MG63 (cell line): ENCODE measurements around the gene ABCC8. TPM values are rescaled to one million over a fixed set of nuclear protein-coding genes. Genes with fewer than 3 reads are reported as not detected.
A peak's percentile ranks its signal among the peaks of the same experiment; 100 is the strongest.

Experiments
- DNase-seq: peaks from one replicate; pipeline ENCODE4 v3.0.0-alpha.2; 2020
- H3K27me3 ChIP-seq: fragments of 250-450 bp; sonication (Bioruptor Pico); 2 replicates; pipeline ENCODE4 v1.5.1; 2020; ENCODE audit warnings: mild to moderate bottlenecking, moderate library complexity
- H3K36me3 ChIP-seq: fragments of 250-450 bp; sonication (Bioruptor Pico); 2 replicates; pipeline ENCODE4 v1.5.1; 2020; ENCODE audit warnings: mild to moderate bottlenecking, moderate library complexity
- H3K4me3 ChIP-seq: fragments of 250-450 bp; sonication (Bioruptor Pico); 2 replicates; pipeline ENCODE4 v1.5.1; 2020; ENCODE audit warnings: mild to moderate bottlenecking, moderate library complexity
- H3K9me3 ChIP-seq: fragments of 250-450 bp; sonication (Bioruptor Pico); 2 replicates; pipeline ENCODE4 v1.5.1; 2020; ENCODE audit warnings: mild to moderate bottlenecking, moderate library complexity
- total RNA-seq: library from RNA; depleted of rRNA; stranded (reverse); fragments of >200 nt; shearing (Covaris generic); gene quantifications from 2 replicates; pipeline ENCODE4 v1.2.3, GENCODE V29; 2014; ENCODE audit warnings: low replicate concordance

Gene ABCC8
- total RNA-seq, 1 experiment from 2014 or later: not detected

DNA sequence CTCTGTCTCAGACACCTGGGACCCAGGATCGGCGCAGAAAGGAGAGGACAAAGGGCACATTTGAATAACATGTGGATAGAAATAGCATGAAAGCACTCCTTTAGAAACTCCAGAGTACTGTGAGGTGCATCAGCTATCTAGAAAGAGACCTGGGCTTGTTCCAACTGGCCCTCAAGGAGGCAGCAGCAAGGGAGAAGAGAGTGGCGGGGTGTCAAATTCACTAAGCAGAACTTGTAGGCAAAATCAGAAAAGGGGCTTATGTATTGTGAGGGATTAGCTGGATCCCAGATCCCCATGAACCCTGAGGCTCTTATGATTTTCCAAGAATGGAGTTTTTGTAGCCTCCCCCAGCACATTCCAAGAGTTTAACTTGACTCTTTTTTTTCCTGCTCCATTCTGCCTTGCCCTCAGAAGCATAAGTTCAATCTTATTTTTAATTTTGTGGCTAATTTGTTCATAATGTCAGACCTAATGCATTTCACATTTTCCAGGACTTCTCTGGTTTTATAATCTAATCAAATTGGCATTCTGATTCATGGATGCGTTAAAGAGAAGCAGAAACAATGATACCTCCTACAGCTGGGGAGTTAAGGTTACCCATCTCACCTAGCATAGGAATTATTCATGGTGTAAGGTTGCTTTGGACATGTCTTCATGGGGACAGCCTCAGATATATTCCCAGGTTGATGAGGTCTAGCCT is 34.0 kb upstream of the ABCC8 start:
- Histone ChIP-seq H3K4me3 (no peak overlapping the region), H3K36me3 (no peaks in the 10 kb centered on the region), H3K27me3 (no peaks in the 10 kb centered on the region), H3K9me3 (no peaks in the 10 kb centered on the region)
- no peak for DNase-seq

DNA sequence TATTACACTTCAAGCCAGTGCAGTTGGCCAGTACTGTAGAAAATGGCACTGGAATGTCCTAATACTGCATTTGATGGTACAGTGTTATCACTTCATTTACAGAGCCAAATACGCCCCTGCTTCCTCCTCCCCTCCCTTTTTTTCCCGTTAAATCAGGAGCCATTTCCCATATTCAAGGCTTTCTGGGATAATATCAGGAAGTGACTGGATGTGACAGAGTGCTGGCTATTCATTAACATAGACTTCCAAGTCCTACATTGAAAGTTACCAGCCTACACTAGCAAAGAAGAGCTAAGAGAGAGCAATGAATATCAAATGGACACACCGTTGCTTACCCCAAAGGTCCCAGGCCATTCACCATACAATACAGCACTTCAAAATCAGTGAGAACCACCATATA is 32.1 kb upstream of the ABCC8 start:
- Histone ChIP-seq H3K4me3 (no peak overlapping the region), H3K9me3 (no peaks in the 10 kb centered on the region), H3K36me3 (no peaks in the 10 kb centered on the region), H3K27me3 (no peaks in the 10 kb centered on the region)
- no peak for DNase-seq

DNA sequence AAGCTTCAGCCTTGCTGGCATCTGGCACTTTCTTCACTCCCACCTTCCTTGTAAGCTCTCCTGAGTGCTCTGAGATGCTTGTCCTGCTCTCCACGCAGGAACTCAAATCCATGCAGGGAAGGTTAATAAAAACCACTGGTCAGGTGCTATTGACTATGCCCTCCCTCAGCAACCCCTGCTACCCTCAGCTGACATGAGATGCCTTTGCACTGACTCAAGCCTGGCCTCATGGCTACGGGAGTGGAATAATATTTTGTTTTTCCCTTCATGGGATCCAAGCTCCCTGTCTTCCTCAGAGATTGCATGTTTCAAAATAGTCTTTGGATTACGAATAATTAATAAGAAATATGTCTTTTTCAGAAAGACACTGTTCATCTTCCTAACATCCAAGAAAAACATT is 31.7 kb upstream of the ABCC8 start:
- no peak overlapping the region for H3K4me3 ChIP-seq
- DNase-seq: no peak
- no peaks in the 10 kb centered on the region for H3K36me3 ChIP-seq
- no peaks in the 10 kb centered on the region for H3K27me3 ChIP-seq
- H3K9me3 ChIP-seq: no peaks in the 10 kb centered on the region

DNA sequence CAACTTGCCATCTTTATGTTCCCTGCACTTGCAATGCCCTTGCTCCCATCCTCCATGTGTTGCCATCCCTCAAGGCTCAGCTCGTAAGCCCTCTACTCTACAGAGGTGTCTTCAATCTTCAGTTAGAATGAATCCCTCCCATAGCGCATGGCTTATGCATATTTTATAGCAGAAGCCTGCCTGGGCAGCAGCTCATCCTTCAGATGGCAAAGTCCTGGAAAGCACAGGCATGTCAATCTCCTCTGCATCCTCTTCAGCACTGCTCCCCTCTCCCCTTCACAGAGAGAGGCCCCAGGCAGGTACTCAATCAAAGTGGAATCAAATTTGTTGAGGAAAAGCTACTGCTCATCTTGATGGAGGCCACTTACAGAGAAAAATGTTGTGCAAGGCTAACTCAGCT is 31.1 kb upstream of the ABCC8 start:
- no peaks in the 10 kb centered on the region for H3K9me3 ChIP-seq
- H3K27me3 ChIP-seq: no peaks in the 10 kb centered on the region
- no peaks in the 10 kb centered on the region for H3K36me3 ChIP-seq
- H3K4me3 ChIP-seq: no peak overlapping the region
- no peak for DNase-seq

DNA sequence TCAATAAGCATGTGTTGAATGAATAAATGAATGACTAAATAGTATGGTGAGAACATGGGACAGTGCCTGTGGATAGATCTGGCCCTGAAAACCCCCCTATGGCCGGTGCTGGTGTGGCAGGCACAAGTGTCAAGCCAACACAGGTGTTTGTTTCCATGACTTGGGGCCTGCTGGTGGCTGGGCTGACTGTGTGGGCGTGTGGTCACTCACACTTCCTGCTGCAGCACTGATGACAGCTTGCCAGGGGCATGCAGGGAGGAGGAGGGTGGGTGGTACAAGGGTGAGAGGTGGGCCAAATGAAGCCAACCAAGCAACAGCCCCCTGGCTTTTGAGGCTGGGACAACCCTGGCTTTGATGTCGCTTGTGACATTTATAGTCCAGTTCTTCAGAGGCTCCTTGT is 30.3 kb upstream of the ABCC8 start:
- Histone ChIP-seq H3K4me3 (no peak overlapping the region), H3K9me3 (no peaks in the 10 kb centered on the region), H3K27me3 (no peaks in the 10 kb centered on the region), H3K36me3 (no peaks in the 10 kb centered on the region)
- DNase-seq: no peak

DNA sequence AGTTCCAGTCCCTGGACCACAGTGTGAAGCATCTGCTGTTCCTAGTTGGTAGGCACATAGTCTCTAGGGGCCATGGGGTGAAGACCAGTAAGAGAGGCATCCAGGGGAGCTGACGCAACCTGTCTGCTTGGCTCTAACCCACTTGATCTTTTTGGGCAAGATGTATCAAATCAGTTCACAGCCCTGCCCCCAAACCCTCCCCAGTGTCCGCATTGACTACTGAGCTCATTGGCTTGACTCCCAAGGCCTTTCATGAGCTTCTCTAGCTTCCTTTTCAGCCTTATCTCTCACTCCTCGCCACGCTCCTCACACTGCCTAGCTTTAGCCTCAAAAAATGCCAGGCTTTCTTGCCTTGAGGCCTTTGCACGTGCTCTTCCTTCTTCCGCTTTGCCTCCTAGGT is 29.7 kb upstream of the ABCC8 start:
- Histone ChIP-seq H3K27me3 (no peaks in the 10 kb centered on the region), H3K4me3 (no peak overlapping the region), H3K36me3 (no peaks in the 10 kb centered on the region), H3K9me3 (no peaks in the 10 kb centered on the region)
- DNase-seq: no peak

DNA sequence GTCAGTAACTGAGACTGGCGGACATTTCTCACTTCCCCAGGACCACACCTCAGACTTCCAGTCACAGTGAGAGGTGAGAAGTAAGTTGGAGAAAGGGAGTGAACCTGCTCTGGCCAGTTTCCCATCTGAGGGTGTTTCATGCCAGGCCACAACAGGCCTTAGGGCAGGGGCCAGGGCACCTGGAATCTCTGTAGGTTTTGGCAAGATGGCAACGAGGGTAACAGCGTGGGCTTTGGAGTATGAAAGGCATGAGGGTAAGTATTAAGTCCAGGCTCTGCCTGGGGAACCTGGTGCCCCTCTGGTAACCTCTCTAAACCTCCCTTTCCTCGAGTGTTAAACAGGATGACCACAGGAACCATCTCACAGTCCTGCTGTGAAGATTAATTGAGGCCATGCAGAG is 28.5 kb upstream of the ABCC8 start:
- Histone ChIP-seq H3K36me3 (no peaks in the 10 kb centered on the region), H3K27me3 (no peaks in the 10 kb centered on the region), H3K4me3 (no peak overlapping the region), H3K9me3 (no peaks in the 10 kb centered on the region)
- no peak for DNase-seq

DNA sequence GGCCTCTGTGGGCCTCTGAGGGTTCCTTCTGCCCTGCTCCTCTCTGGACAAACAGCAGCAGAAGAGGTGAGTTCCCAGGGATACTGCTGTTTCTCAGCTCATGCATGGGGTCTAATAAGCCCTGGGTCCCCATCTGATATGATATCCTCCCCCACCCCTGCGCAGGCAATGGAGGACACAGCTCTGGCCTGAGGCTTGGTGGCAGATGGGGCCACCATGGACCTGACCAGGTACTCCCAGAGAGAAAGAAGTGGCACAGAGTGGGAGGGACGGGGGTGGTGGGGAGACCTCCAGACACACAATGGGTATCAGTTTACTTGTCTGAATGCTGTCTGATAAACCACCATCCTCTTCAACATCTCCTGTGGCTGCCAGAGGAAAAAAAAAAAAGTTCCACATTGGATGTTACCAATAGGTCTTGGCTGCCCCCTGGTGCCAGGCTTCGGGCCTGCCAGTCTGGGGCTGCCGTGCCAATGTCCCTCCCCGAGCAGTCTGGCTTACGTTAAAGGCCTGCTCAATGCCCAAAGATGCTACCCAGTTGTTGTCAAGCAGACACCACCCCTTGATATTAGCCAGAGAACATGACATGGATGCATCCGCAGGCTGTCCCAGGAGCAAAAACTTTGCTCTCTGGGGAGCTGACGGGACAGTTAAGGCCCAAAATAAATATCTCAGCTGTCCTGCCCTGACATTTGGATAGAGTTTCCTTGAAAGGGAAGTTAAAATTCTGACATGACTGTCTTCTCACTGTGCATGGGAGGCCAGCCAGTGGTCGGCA is 27.9 kb upstream of the ABCC8 start:
- no peaks in the 10 kb centered on the region for H3K27me3 ChIP-seq
- H3K36me3 ChIP-seq: no peaks in the 10 kb centered on the region
- peak; percentile 53 for DNase-seq
- H3K9me3 ChIP-seq: no peaks in the 10 kb centered on the region
- H3K4me3 ChIP-seq: no peak overlapping the region

DNA sequence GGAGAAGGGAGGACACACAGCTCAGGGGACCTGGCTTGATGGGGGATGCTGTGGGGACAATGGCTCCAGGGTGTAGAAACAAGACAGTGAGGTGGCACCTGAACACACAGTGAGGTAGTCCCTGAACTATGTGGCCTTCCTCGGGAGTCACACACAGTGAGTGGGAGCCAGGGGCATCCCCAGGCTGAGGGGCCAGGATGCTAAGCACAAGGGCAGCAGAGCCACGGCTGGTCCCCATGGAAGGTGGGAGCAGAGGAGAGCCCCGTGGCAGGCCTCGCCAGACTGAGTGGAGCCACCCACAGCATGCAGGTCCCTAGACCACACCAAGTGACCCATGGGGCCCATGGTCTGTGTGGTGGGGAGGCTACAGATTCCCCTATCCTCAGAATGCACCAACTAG is 26.0 kb upstream of the ABCC8 start:
- no peak for DNase-seq
- no peak overlapping the region for H3K4me3 ChIP-seq

DNA sequence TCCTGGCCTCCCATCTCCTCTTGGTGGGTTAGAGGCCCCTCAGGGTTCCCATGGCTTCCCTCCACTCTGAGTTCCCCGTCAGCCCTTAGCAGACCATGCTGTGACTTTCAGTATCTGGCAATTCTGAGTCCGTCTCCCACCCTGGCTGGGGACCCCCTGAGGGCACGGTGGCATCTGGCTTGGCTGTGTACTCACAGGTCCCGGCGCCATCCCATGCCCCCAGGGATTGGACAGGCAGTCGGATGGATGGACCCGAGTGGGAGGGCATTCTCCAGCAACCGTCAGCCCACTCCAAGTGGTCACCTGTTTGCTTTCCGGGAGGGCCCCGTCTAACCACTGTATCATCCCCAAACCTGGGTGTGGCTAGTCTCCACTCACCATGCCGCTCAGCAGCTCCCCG is 24.0 kb upstream of the ABCC8 start:
- Histone ChIP-seq H3K27me3 (no peaks in the 10 kb centered on the region), H3K36me3 (no peaks in the 10 kb centered on the region), H3K9me3 (no peaks in the 10 kb centered on the region), H3K4me3 (no peak overlapping the region)
- DNase-seq: no peak

More for the DNA sequence above, 26.0 kb upstream of the ABCC8 start:
- H3K9me3 ChIP-seq: no peaks in the 10 kb centered on the region
- H3K27me3 ChIP-seq: no peaks in the 10 kb centered on the region
- H3K36me3 ChIP-seq: no peaks in the 10 kb centered on the region

DNA sequence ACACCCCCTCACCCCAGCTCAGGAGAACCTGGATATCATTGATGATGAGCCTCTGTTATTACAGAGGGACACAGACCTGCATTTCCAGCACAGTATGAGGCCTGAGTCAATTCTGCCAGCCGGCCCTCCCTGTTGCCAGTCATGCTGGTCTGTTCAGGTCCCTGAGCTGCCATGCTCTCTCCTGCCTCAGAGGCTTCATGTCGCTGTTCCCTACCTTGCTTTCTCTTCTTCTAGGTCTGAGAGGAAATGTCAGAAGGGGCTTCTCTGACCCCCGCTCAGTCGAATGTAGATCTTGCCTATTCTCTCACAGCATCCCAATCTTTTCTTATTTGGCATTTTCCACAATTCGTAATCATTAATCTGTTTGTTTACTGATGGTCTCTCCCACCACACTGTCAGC is 21.8 kb upstream of the ABCC8 start:
- Histone ChIP-seq H3K36me3 (no peaks in the 10 kb centered on the region), H3K9me3 (no peaks in the 10 kb centered on the region), H3K27me3 (no peaks in the 10 kb centered on the region), H3K4me3 (no peak overlapping the region)
- DNase-seq: no peak

DNA sequence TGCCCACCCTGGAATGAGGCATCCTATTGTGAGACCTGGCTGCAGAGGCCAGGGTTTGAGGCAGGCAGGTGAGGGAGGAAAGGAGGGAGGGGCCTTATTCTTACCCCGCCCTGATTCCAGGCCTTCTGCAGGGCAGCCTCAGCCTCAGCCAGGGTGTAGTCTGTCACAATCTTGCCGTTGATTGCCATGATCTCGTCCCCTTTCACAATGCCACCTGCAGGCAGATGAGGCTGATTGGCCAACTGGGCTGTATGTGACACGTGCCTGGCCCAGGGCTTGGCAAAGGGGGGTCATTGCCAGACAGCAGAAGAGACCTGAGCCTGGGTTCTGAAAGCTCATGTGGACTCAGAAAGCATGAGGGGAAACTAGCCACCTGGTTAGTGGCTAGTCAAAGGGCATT is 21.4 kb upstream of the ABCC8 start:
- Histone ChIP-seq H3K27me3 (no peaks in the 10 kb centered on the region), H3K9me3 (no peaks in the 10 kb centered on the region), H3K36me3 (no peaks in the 10 kb centered on the region), H3K4me3 (no peak overlapping the region)
- no peak for DNase-seq

DNA sequence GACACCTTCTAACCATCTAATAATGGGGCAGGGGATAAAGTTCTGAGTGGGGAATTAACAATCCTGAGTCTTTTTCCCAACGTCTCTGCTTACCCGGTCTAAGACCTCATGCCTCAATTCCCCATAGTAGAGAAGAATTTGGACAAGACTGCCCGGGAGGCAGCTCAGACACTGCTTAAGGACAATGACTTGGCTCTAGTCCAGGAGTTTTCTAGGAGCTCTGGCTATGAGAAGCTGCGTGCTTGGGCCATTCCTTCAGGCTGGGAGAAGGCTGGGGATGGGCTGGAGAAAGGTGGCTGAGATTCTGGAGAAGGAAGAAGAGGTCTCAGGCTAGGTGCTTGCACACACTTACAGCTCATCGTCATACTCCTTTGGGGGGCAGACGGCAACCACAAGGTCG is 19.8 kb upstream of the ABCC8 start:
- no peak for DNase-seq
- no peaks in the 10 kb centered on the region for H3K9me3 ChIP-seq
- H3K4me3 ChIP-seq: no peak overlapping the region
- H3K27me3 ChIP-seq: no peaks in the 10 kb centered on the region
- no peaks in the 10 kb centered on the region for H3K36me3 ChIP-seq

DNA sequence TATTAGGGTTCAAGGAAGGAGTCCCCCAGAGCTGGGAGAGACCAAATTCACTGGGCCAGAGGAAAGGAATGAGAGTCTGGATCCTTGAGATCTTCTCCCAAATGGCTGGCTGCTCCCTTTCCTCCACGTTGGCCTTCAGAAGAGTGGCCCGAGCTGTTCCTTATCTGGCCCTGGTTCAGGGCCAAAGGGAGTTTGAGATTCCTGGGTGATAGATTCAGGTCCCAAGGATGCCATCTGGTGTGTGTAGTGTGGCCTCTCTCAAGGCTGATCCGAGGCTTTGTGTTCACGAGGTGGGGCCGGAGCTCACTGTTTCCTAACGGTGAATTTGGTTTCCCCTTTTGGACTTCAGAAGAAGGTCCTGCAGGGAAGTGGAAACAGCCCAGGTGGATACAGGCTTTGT is 17.4 kb upstream of the ABCC8 start:
- Histone ChIP-seq H3K27me3 (no peaks in the 10 kb centered on the region), H3K36me3 (no peaks in the 10 kb centered on the region), H3K4me3 (no peak overlapping the region), H3K9me3 (no peaks in the 10 kb centered on the region)
- no peak for DNase-seq

DNA sequence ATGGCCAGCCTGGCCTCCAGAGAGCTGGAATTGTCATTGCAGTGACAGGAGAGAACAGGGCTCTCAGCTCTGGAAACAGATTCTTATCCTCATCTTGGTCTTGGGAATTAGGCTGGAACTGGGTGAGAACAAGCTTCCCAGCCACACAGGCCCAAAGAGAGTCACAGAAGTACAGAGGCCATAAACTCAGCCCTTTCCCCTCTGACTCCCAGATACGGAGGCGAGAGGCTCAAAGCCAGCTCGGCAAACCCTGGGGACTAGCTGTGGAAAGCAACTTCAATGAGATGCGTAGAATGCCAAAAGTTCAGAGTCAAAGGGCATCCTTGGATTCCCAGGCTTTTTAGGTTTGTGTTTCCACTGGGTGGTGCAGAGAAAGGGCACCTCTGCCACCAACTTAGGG is 14.3 kb upstream of the ABCC8 start:
- H3K9me3 ChIP-seq: no peaks in the 10 kb centered on the region
- H3K36me3 ChIP-seq: no peaks in the 10 kb centered on the region

DNA sequence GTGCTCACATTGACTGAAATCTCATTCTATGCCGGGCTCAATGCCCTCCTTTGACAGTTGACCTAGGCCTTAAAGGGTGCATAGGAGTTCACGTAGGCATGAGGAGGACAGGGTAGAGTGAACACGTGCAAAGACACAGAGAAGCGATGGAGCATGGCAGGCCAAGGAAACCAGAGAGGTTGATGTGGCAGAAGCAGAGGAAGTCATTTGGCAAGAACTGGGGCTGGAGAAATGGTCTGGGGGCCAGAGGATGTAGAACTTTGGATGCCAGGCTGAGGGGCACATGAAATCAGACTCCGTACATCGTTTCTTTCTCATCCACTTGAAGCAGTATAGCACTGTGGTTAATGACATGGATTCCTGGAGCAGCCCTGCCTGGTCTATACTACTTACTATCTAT is 13.6 kb upstream of the ABCC8 start:
- H3K9me3 ChIP-seq: no peaks in the 10 kb centered on the region
- H3K27me3 ChIP-seq: no peaks in the 10 kb centered on the region
- H3K4me3 ChIP-seq: no peak overlapping the region
- no peak for DNase-seq
- no peaks in the 10 kb centered on the region for H3K36me3 ChIP-seq

More for the DNA sequence above, 14.3 kb upstream of the ABCC8 start:
- no peak for DNase-seq
- no peak overlapping the region for H3K4me3 ChIP-seq
- no peaks in the 10 kb centered on the region for H3K27me3 ChIP-seq

DNA sequence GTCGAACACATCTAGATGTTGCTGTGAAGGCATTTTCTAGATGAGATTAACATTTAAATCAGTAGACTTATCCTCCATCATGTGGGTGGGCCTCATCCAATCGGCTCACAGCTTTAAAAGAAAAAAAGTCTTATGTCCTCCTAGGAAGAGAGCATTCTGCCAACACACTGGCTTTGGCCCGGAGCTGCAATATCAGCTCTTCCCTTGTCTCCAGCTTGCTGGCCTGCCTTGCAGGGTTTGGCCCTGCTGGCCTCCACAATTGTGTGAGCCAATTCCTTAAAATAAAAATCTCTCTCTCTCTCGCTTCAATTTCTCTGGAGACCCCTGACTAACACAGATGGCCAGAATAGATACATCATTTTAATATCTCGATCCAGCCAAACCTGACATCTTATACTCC is 13.1 kb upstream of the ABCC8 start:
- no peak for DNase-seq
- Histone ChIP-seq H3K4me3 (no peak overlapping the region), H3K27me3 (no peaks in the 10 kb centered on the region), H3K9me3 (no peaks in the 10 kb centered on the region), H3K36me3 (no peaks in the 10 kb centered on the region)

DNA sequence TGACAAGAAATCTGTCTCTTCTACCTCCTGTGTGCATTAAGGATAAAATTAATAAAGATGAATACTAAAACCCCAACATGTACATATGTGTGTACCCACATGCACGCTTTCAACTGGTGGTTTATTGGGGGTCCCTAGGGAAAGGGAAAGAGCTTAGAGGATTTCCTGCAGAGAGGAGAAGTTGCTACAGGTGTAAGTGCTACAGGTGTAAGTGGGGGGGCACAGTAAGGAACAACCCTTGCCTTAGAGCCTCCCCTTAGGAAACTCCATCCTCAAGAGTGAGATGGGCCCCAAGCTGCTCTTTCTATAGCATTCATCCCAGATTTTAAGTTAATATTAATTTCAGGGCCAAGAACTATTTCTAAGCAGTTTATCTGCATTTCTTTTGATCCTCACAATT is 11.9 kb upstream of the ABCC8 start:
- Histone ChIP-seq H3K9me3 (no peaks in the 10 kb centered on the region), H3K4me3 (no peak overlapping the region), H3K36me3 (no peaks in the 10 kb centered on the region), H3K27me3 (no peaks in the 10 kb centered on the region)
- no peak for DNase-seq
